ENCODE data around the gene EIF3K. TPM values are rescaled to one million over a fixed set of nuclear protein-coding genes. Genes with fewer than 3 reads are reported as not detected.

EIF3K gene
- total RNA-seq, 2 experiments from 2014 or later = 273 to 287 TPM

DNA sequence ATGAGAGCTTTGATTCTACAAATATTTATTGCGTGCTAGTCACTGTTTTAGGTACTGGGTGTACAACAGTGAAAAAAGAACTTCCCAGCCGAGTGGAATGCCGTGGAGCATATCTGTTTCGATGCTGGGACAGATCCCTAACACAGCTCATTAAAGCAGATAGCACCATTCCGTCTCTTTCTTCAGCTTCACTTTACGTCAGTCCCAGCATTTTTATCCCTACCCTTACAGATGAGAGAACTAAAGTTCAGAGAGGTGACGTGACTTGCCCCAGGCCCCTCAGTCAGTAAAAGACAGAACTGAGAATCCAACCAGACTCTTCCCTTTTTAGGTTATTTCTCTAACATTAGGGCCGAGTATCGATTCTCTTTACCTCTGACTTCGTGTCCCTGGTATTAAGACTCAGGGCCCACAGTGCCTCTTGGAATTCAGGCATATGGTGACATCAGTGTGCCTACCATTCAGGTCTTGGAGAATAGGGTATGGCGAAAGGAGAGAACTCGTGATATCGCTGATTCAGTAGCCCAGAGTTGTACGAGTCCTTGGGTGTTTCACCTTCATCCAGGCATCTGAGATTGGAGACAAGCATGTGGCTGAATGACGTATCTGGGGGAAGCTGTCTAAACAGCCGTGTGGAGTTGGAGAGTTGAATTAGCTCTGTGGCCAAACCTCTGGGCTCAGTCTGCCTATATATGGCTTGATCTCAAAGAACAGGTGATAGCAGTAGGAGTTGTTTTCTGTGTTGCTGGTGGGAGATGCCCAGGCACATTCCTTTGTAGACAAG lies 55.6 kb downstream of the EIF3K start:
- no peak for DNase-seq
- Mint-ChIP-seq H3K27me3 (no peaks in the 10 kb centered on the region), H3K27ac (no peak overlapping the region), H3K4me3 (no peak overlapping the region), H3K9me3 (no peaks in the 10 kb centered on the region), H3K4me1 (ENCODE audit: low read depth) (peaks cover 69% of the 10 kb centered on the region), H3K36me3 (peaks cover 4% of the 10 kb centered on the region)
- intact Hi-C loops (cut with micrococcal nuclease) = no loop called here
- CTCF ChIA-PET = interaction anchor here (1.2 kb wide), 1 partner anchor 17 kb away, joined by 5 read pairs; no protein-coding TSS in a partner anchor
- POLR2A ChIA-PET = interaction anchor here (0.6 kb wide), 1 partner anchor 427 kb away, joined by 4 read pairs; no protein-coding TSS in a partner anchor

- Mint-ChIP-seq H3K27me3 (no peaks in the 10 kb centered on the region), H3K27ac (no peak overlapping the region), H3K36me3 (peaks cover 3% of the 10 kb centered on the region), H3K9me3 (no peaks in the 10 kb centered on the region), H3K4me3 (no peak overlapping the region), H3K4me1 (ENCODE audit: low read depth) (peaks cover 70% of the 10 kb centered on the region)
- intact Hi-C loops (cut with micrococcal nuclease) = no loop called here
- POLR2A ChIA-PET = no interaction called here
- DNase-seq = peak; percentile 37
- CTCF ChIA-PET = interaction anchor here (0.5 to 1.2 kb wide), 2 partner anchors 18 to 52 kb away, joined by 3 to 5 read pairs; no protein-coding TSS in a partner anchor
These were observed 56.6 kb downstream of the EIF3K start for GRCh38 chr19:38675611-38676010.

DNA sequence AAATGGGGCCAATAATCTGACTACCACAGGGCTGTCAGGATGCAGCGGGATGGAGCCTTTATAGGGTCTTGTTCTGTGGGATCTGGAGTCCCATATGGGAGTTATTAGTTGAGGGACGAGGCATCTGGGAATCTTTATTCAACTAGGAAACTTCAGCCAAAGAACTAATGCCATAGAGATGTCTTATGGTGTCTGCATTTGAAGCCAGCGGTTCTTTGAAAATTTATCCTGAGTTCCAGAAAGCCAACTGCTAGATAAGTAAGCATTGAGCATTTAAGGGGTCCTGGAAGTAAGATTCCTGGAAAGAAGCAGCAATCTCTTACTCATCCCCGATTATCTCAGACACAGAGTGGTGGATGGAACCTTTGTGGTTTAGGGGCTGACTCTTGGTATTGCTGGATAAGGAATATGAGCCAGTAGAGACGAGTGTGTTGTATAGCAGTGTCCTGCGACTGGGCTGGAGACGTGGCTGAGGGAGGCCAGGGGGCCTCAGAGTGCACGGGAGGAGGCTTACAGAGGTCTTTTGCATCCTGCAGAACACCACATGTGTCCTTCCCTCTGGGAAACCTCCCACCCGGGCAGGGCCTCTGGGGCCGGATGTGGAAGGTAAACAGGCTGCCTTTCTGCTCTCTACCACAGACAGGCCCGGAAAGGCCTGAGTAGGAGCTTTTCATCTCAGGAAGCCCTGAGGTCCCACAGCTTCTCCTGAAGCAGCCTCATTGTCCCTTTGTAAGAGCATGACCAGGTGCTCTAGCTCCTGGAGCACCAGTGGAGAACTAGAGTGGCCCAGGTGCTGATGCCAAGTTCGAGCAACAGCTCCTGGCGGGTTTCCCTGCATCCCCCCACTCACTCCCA lies 57.3 kb downstream of the EIF3K start:
- CTCF ChIA-PET = interaction anchor here (1.2 kb wide), 1 partner anchor 19 kb away, joined by 5 read pairs; no protein-coding TSS in a partner anchor
- Mint-ChIP-seq H3K27me3 (no peaks in the 10 kb centered on the region), H3K9me3 (no peaks in the 10 kb centered on the region), H3K27ac (no peak overlapping the region), H3K36me3 (peaks cover 3% of the 10 kb centered on the region), H3K4me1 (ENCODE audit: low read depth) (peaks cover 72% of the 10 kb centered on the region), H3K4me3 (no peak overlapping the region)
- intact Hi-C loops (cut with micrococcal nuclease) = no loop called here
- POLR2A ChIA-PET = no interaction called here
- peak; percentile 21 for DNase-seq

DNA sequence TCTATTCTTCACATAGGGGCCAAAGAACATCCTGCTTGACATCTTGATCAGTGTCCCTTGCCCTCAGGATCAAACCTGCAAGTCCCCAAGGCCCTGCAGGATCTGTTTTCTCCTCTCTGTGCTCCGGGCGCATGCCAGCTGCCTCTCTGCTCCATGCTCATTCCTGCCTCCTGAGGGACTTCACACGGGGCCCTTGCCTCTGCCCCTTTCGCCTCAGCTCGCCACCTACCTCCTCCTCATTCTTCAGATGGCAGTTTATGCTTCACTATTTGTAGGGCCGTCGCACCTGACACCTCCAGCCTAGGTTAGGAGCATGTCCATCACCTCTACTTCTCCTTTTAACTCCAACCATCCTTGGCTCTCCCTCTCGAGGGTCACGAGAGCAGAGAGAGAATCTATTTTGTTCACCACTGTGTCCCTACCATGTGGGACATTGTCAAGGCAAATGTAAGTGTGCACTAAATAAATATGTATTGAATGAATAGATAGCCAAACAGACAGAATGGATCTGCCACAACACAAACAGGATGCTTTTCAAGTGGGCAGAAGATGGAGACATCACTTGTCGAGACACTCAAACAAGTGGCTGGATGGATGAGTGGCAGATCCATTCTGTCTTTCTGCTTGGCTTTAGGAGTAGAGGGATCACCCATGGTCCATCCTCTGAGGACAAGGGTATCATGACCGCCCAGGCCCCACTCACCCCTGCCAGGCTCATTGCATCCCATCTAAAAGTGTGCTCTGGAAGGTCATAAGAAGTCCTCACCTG lies 58.1 kb downstream of the EIF3K start:
- H3K27me3 Mint-ChIP-seq = no peaks in the 10 kb centered on the region
- peaks cover 75% of the 10 kb centered on the region for H3K4me1 Mint-ChIP-seq (ENCODE audit: low read depth)
- H3K4me3 Mint-ChIP-seq = no peak overlapping the region
- no peaks in the 10 kb centered on the region for H3K9me3 Mint-ChIP-seq
- intact Hi-C loops (cut with micrococcal nuclease) = no loop called here
- DNase-seq = no peak
- POLR2A ChIA-PET = no interaction called here
- peaks cover 3% of the 10 kb centered on the region for H3K36me3 Mint-ChIP-seq
- CTCF ChIA-PET = no interaction called here
- no peak overlapping the region for H3K27ac Mint-ChIP-seq

GRCh38 chr19:38678217-38678890 lies 59.4 kb downstream of the EIF3K start:
- ChIA-PET CTCF (interaction anchor here (1.0 kb wide), 1 partner anchor 22 kb away, joined by 4 read pairs; no protein-coding TSS in a partner anchor), POLR2A (interaction anchor here (0.6 kb wide), 1 partner anchor 288 kb away, joined by 3 read pairs; no protein-coding TSS in a partner anchor)
- H3K4me1 Mint-ChIP-seq (ENCODE audit: low read depth) = peaks cover 88% of the 10 kb centered on the region
- no peak overlapping the region for H3K27ac Mint-ChIP-seq
- intact Hi-C loops (cut with micrococcal nuclease) = no loop called here
- no peak for DNase-seq
- H3K9me3 Mint-ChIP-seq = peaks cover 4% of the 10 kb centered on the region
- no peaks in the 10 kb centered on the region for H3K27me3 Mint-ChIP-seq
- H3K36me3 Mint-ChIP-seq = peaks cover 3% of the 10 kb centered on the region
- H3K4me3 Mint-ChIP-seq = no peak overlapping the region

GRCh38 chr19:38678891-38679494 lies 60.0 kb downstream of the EIF3K start:
- CTCF ChIA-PET = interaction anchor here (1.0 kb wide), 1 partner anchor 23 kb away, joined by 4 read pairs; no protein-coding TSS in a partner anchor
- peaks cover 92% of the 10 kb centered on the region for H3K4me1 Mint-ChIP-seq (ENCODE audit: low read depth)
- no peaks in the 10 kb centered on the region for H3K27me3 Mint-ChIP-seq
- no peak overlapping the region for H3K27ac Mint-ChIP-seq
- intact Hi-C loops (cut with micrococcal nuclease) = no loop called here
- POLR2A ChIA-PET = no interaction called here
- peaks cover 3% of the 10 kb centered on the region for H3K36me3 Mint-ChIP-seq
- H3K4me3 Mint-ChIP-seq = no peak overlapping the region
- peaks cover 4% of the 10 kb centered on the region for H3K9me3 Mint-ChIP-seq
- DNase-seq = no peak

DNA sequence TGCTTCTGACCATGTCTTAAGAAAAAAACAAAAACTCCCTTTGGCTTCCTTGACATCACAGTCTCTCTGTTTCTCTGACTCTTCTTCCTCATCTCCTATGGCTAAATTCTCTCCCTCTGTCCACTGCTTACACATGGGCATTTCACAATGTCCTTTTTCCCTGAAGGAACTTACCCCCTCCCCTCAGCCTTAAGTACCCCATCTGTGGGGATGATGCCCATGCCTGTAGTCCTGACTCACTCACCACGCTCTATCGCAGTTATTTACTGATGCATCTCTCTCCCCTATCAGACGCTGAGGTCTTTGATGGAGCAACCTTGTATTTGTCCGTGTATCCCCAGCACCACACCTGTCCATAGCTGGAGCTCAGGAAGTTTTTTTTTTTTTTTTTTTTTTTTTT lies 60.9 kb downstream of the EIF3K start:
- no peak overlapping the region for H3K27ac Mint-ChIP-seq
- intact Hi-C loops (cut with micrococcal nuclease) = loop anchor here (5.0 to 10.0 kb wide), 2 partner anchors 45 to 253 kb away; partner anchors contain the start of gene RASGRP4
- H3K9me3 Mint-ChIP-seq = peaks cover 4% of the 10 kb centered on the region
- peaks cover 3% of the 10 kb centered on the region for H3K36me3 Mint-ChIP-seq
- CTCF ChIA-PET = interaction anchor here (1.0 kb wide), 1 partner anchor 23 kb away, joined by 3 read pairs; no protein-coding TSS in a partner anchor
- POLR2A ChIA-PET = no interaction called here
- no peak for DNase-seq
- H3K27me3 Mint-ChIP-seq = no peaks in the 10 kb centered on the region
- H3K4me1 Mint-ChIP-seq (ENCODE audit: low read depth) = peaks cover 93% of the 10 kb centered on the region
- no peak overlapping the region for H3K4me3 Mint-ChIP-seq

DNA sequence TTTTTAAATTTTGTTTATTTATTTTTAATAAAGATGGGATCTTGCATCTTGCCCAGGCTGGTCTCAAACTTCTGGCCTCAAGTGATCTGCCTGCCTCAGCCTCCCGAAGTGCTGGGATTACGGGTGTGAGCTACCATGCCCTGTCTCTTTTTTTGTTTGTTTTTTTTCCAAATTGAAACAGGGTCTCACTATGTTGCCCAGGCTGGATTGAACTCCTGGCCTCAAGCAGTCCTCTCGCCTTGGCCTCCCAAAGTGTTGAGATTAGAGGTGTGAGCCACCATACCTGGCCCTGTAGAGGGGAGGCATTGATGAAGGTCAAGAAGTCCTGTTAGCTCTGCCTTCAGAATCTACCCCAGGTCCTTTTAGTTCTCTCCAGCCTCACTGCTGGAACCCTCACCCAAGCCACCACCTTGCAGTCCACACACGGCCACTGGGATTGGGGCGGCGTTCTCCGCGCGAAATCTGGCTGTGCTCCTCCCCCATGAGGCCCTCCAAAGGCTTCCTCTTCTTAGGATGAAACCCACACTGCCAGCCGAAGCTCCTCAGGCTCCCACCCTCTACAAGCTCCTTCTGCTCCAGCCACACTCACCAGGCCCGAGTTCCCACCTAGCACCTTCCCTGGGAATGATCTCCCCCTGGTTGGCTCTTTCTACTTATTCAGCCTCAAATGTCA lies 63.3 kb downstream of the EIF3K start:
- H3K36me3 Mint-ChIP-seq = peaks cover 3% of the 10 kb centered on the region
- no peak for DNase-seq
- peaks cover 4% of the 10 kb centered on the region for H3K9me3 Mint-ChIP-seq
- H3K4me1 Mint-ChIP-seq (ENCODE audit: low read depth) = peaks cover 92% of the 10 kb centered on the region
- no peak overlapping the region for H3K4me3 Mint-ChIP-seq
- peak overlapping the region; percentile 10 for H3K27ac Mint-ChIP-seq
- intact Hi-C loops (cut with micrococcal nuclease) = loop anchor here (5.0 to 10.0 kb wide), 2 partner anchors 48 to 255 kb away; partner anchors contain the start of gene RASGRP4
- ChIA-PET POLR2A (no interaction called here), CTCF (no interaction called here)
- no peaks in the 10 kb centered on the region for H3K27me3 Mint-ChIP-seq

- Mint-ChIP-seq H3K9me3 (peaks cover 4% of the 10 kb centered on the region), H3K36me3 (peaks cover 3% of the 10 kb centered on the region), H3K4me1 (ENCODE audit: low read depth) (peaks cover 92% of the 10 kb centered on the region), H3K27me3 (no peaks in the 10 kb centered on the region), H3K4me3 (no peak overlapping the region), H3K27ac (peak overlapping the region; percentile 81)
- ChIA-PET CTCF (interaction anchor here (1.0 kb wide), 1 partner anchor 48 kb away, joined by 4 read pairs; no protein-coding TSS in a partner anchor), POLR2A (no interaction called here)
- no peak for DNase-seq
- intact Hi-C loops (cut with micrococcal nuclease) = loop anchor here (5.0 to 10.0 kb wide), 2 partner anchors 48 to 256 kb away; partner anchors contain the start of gene RASGRP4
These were observed 63.9 kb downstream of the EIF3K start for GRCh38 chr19:38682872-38683392.

DNA sequence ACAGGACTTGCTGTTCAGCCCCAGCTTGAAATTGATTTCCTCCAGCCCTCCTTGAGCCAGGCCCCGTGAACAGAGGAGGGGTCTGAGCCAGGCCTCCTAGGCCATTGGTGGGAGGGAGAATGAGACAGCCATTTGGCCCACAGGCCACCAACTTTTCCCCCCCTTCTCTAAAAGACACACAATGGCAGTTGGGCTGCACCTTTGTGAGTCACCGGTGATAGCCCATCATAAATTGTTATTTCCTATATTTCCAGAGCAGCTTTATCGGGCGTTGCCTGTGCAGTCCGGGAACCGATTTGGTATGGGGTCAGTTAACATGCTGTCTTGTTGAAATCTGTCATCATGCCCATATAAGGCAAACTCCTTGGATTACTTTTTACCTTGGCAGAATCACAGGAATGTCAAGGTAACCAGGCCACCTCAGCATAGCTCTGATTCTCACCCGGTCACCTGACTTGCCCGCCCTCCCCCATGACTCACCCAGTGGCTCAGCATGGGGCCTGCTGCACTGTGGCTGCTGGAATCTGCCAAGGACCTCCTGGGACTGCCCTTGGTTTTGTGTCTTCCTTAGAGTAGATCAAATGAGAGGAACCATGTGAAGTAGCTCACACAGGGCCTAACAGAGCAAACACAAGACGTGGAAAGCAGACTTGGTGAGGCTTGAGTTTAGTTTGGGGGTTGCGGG lies 64.5 kb downstream of the EIF3K start:
- DNase-seq = peak; percentile 82
- Mint-ChIP-seq H3K9me3 (peaks cover 4% of the 10 kb centered on the region), H3K4me1 (ENCODE audit: low read depth) (peaks cover 86% of the 10 kb centered on the region), H3K36me3 (peaks cover 3% of the 10 kb centered on the region), H3K27me3 (no peaks in the 10 kb centered on the region), H3K4me3 (no peak overlapping the region), H3K27ac (peak overlapping the region; percentile 81)
- intact Hi-C loops (cut with micrococcal nuclease) = loop anchor here (5.0 to 10.0 kb wide), 2 partner anchors 49 to 256 kb away; partner anchors contain the start of gene RASGRP4
- ChIA-PET POLR2A (no interaction called here), CTCF (interaction anchor here (1.0 kb wide), 1 partner anchor 49 kb away, joined by 4 read pairs; no protein-coding TSS in a partner anchor)
